ENCODE results near the gene GNGT1. TPM values are rescaled to one million over a fixed set of nuclear protein-coding genes. Genes with fewer than 3 reads are reported as not detected.

Gene GNGT1
- total RNA-seq, 1 donor from 2014 or later, result not detected

DNA sequence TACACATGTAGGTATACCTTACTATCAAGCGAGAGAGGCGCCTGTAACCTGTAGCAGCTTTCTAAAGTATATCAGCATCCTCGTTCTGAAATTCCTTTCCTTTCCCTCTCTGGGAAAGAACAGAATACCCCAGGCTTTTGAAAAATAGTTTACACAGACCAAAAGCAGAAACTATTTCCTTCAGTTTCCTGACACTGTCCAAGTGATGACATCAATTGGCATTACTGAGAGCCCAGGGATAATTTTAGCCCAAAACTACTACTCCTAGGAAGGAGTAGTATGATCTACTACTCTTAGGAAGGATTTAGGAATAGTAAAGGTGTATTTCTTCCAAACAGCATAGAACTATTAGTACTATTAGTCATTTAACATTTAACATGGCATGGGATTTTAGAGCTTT is 21.2 kb downstream of the GNGT1 start:
- no peak overlapping the region for H3K4me3 ChIP-seq (ENCODE audit: low read depth, low read length)
- DNase-seq (ENCODE audit: low read depth), result no peak
- TF ChIP-seq, protein P1, sequence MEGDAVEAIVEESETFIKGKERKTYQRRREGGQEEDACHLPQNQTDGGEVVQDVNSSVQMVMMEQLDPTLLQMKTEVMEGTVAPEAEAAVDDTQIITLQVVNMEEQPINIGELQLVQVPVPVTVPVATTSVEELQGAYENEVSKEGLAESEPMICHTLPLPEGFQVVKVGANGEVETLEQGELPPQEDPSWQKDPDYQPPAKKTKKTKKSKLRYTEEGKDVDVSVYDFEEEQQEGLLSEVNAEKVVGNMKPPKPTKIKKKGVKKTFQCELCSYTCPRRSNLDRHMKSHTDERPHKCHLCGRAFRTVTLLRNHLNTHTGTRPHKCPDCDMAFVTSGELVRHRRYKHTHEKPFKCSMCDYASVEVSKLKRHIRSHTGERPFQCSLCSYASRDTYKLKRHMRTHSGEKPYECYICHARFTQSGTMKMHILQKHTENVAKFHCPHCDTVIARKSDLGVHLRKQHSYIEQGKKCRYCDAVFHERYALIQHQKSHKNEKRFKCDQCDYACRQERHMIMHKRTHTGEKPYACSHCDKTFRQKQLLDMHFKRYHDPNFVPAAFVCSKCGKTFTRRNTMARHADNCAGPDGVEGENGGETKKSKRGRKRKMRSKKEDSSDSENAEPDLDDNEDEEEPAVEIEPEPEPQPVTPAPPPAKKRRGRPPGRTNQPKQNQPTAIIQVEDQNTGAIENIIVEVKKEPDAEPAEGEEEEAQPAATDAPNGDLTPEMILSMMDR (conservative IDR thresholded peaks at IDR 0.05; ENCODE audit: low read depth, low read length), result no peak

DNA sequence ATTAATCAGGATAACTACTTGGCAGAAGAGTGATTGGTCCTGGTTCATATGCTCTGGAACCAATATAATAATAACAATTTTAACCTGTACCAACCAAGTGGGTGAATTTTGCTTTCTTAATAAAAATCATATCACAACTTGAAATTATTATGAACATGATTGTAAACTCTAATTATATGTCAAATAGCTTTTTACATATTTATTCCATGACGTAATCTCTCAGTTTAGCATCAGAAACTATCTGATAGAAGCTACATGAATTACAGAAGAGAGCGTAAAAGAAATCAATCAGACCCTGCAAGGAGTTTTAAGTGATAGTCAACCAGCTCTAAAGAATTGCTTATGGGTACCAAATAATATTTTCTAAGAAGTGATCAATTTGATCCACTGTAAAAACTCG is 25.3 kb downstream of the GNGT1 start:
- TF ChIP-seq, protein P1 (conservative IDR thresholded peaks at IDR 0.05; ENCODE audit: low read depth, low read length), result no peak
- no peak overlapping the region for H3K4me3 ChIP-seq (ENCODE audit: low read depth, low read length)
- DNase-seq (ENCODE audit: low read depth), result no peak

GRCh38 chr7:93933156-93933555 is 26.8 kb downstream of the GNGT1 start:
- no peak for DNase-seq (ENCODE audit: low read depth)
- H3K4me3 ChIP-seq (ENCODE audit: low read depth, low read length), result no peak overlapping the region
- TF ChIP-seq, protein P1 (conservative IDR thresholded peaks at IDR 0.05; ENCODE audit: low read depth, low read length), result no peak

DNA sequence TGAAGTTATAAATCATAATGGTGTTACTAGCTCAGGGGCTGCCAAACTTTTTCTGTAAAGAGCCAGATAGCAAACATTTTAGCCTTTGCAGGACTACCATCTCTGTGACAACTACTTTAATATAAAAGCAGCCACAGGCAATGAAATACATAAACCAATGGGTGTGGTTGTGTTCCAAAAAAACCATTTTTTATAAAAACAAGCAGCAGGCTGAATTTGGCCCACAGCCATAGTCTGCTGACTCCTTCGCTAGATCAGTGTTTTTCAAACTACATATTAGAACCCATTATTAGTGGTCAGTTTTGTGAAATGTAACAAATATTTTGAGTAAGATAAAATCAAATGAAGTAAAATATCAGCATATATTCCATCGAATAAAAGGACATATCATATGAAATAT is 28.7 kb downstream of the GNGT1 start:
- TF ChIP-seq, protein P1 (conservative IDR thresholded peaks at IDR 0.05; ENCODE audit: low read depth, low read length), result no peak
- DNase-seq (ENCODE audit: low read depth), result no peak
- no peak overlapping the region for H3K4me3 ChIP-seq (ENCODE audit: low read depth, low read length)

- TF ChIP-seq, protein P1 (conservative IDR thresholded peaks at IDR 0.05; ENCODE audit: low read depth, low read length), result no peak
- no peak for DNase-seq (ENCODE audit: low read depth)
- no peak overlapping the region for H3K4me3 ChIP-seq (ENCODE audit: low read depth, low read length)
These were observed 31.5 kb downstream of the GNGT1 start for GRCh38 chr7:93937818-93938217.

GRCh38 chr7:93938293-93938692 is 31.9 kb downstream of the GNGT1 start:
- H3K4me3 ChIP-seq (ENCODE audit: low read depth, low read length), result no peak overlapping the region
- DNase-seq (ENCODE audit: low read depth), result no peak
- TF ChIP-seq, protein P1 (conservative IDR thresholded peaks at IDR 0.05; ENCODE audit: low read depth, low read length), result no peak

DNA sequence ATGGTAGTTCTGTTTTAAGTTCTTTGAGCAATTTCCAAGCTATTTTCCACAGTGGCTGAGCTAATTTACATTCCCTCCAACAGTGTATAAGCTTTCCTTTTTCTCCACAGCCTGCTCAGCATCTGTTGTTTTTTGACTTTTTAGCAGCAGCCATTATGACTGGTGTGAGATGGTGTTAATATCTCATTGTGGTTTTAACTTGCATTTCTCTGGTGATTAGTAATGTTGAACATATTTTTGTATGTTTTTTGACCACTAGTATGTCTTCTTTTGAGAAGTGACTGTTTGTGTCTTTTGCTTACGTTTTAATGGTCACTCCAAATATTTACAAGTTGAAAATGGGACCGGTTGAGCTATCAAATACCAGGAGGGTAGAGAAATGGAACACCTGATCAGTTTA is 35.6 kb downstream of the GNGT1 start:
- no peak for DNase-seq (ENCODE audit: low read depth)
- H3K4me3 ChIP-seq (ENCODE audit: low read depth, low read length), result no peak overlapping the region
- TF ChIP-seq, protein P1 (conservative IDR thresholded peaks at IDR 0.05; ENCODE audit: low read depth, low read length), result no peak
